Effector memory CD4-positive, alpha-beta T cell (primary cell): ENCODE measurements around the gene AURKB.
"Not testable (repeated sequence)": the region's sequence is repeated elsewhere in the genome, so short reads cannot be mapped to it uniquely, and the experiment has no call there.

Experiments used
- DNase-seq, 3 donors: peaks; one replicate each; pipeline ENCODE4 v3.0.0-alpha.2; 2020
- H3K27ac ChIP-seq: 2 replicates; pipeline ENCODE4 v1.7.0; 2013; ENCODE audit warnings: mild to moderate bottlenecking, low read length, moderate library complexity; ENCODE audit not compliant: insufficient read depth, poor library complexity, severe bottlenecking
- H3K27me3 ChIP-seq: replicated peaks from 2 replicates; pipeline ENCODE4 v1.7.0; 2013; ENCODE audit warnings: mild to moderate bottlenecking, low read length; ENCODE audit not compliant: insufficient read depth, control insufficient read depth, poor library complexity, severe bottlenecking
- H3K36me3 ChIP-seq: 2 replicates; pipeline ENCODE4 v1.7.0; 2013; ENCODE audit warnings: mild to moderate bottlenecking, low read length, moderate library complexity; ENCODE audit not compliant: control insufficient read depth, insufficient read depth
- H3K4me1 ChIP-seq: 2 replicates; pipeline ENCODE4 v1.7.0; 2013; ENCODE audit warnings: low read length, mild to moderate bottlenecking; ENCODE audit not compliant: control insufficient read depth, insufficient read depth, poor library complexity, severe bottlenecking
- H3K4me3 ChIP-seq: 2 replicates; pipeline ENCODE4 v1.7.0; 2013; ENCODE audit warnings: low read length, low read depth, mild to moderate bottlenecking; ENCODE audit not compliant: insufficient read depth, poor library complexity, severe bottlenecking
- H3K9me3 ChIP-seq: 2 replicates; pipeline ENCODE4 v1.7.0; 2013; ENCODE audit warnings: mild to moderate bottlenecking, low read length, moderate library complexity; ENCODE audit not compliant: control insufficient read depth
- total RNA-seq, 3 donors: gene quantifications; one replicate each; lab custom pipeline; 2026; lab: John Stamatoyannopoulos, UW

Gene AURKB
- total RNA-seq: 0.35 to 1.6 (median 0.58) reads per million in 3 donors

GRCh38 chr17:8209907-8210760 is at the start of gene AURKB:
Gene AURKB (minus strand): TSS chr17:8210575. CDS start chr17:8210224, 351 bp downstream.
- H3K36me3 ChIP-seq: no peaks in the 10 kb centered on the region
- peak within 1 kb of the TSS; percentile 60 for H3K27ac ChIP-seq
- no peaks in the 10 kb centered on the region for H3K9me3 ChIP-seq
- no peaks in the 10 kb centered on the region for H3K27me3 ChIP-seq
- peak; percentile 88 to 97 (median 90) for DNase-seq
- peak within 1 kb of the TSS; percentile 52 for H3K4me3 ChIP-seq
- H3K4me1 ChIP-seq: peaks cover 5% of the 10 kb centered on the region

- Histone ChIP-seq H3K36me3 (peaks cover 22% of the 10 kb centered on the region), H3K27me3 (no peaks in the 10 kb centered on the region), H3K4me1 (no peaks in the 10 kb centered on the region), H3K4me3 (no peak overlapping the region), H3K9me3 (no peaks in the 10 kb centered on the region), H3K27ac (no peak overlapping the region)
- no peak for DNase-seq
These were observed 47.4 kb upstream of the AURKB start for GRCh38 chr17:8257801-8258200.

- Histone ChIP-seq H3K36me3 (peaks cover 21% of the 10 kb centered on the region), H3K27ac (no peak overlapping the region), H3K4me1 (no peaks in the 10 kb centered on the region), H3K9me3 (no peaks in the 10 kb centered on the region), H3K4me3 (no peak overlapping the region), H3K27me3 (no peaks in the 10 kb centered on the region)
- DNase-seq: no peak
These were observed 46.3 kb upstream of the AURKB start for GRCh38 chr17:8256691-8257090.

GRCh38 chr17:8256291-8256690 is 45.9 kb upstream of the AURKB start:
- H3K9me3 ChIP-seq: no peaks in the 10 kb centered on the region
- peaks cover 21% of the 10 kb centered on the region for H3K36me3 ChIP-seq
- H3K27me3 ChIP-seq: no peaks in the 10 kb centered on the region
- H3K4me1 ChIP-seq: no peaks in the 10 kb centered on the region
- no peak overlapping the region for H3K4me3 ChIP-seq
- no peak for DNase-seq
- H3K27ac ChIP-seq: no peak overlapping the region

GRCh38 chr17:8255499-8255898 is 45.1 kb upstream of the AURKB start:
- Histone ChIP-seq H3K4me3 (no peak overlapping the region), H3K27me3 (no peaks in the 10 kb centered on the region), H3K4me1 (no peaks in the 10 kb centered on the region), H3K36me3 (peaks cover 21% of the 10 kb centered on the region), H3K9me3 (no peaks in the 10 kb centered on the region), H3K27ac (no peak overlapping the region)
- no peak for DNase-seq

- Histone ChIP-seq H3K9me3 (no peaks in the 10 kb centered on the region), H3K27me3 (no peaks in the 10 kb centered on the region), H3K4me3 (no peak overlapping the region), H3K4me1 (peaks cover 1% of the 10 kb centered on the region), H3K36me3 (peaks cover 21% of the 10 kb centered on the region), H3K27ac (no peak overlapping the region)
- no peak for DNase-seq
These were observed 44.5 kb upstream of the AURKB start for GRCh38 chr17:8254881-8255280.

- DNase-seq: no peak
- Histone ChIP-seq H3K27ac (no peak overlapping the region), H3K36me3 (peaks cover 21% of the 10 kb centered on the region), H3K4me3 (no peak overlapping the region), H3K4me1 (peaks cover 10% of the 10 kb centered on the region), H3K27me3 (no peaks in the 10 kb centered on the region), H3K9me3 (no peaks in the 10 kb centered on the region)
These were observed 43.4 kb upstream of the AURKB start for GRCh38 chr17:8253801-8254200.

- not testable (repeated sequence) for H3K27ac ChIP-seq, H3K9me3 ChIP-seq, H3K4me3 ChIP-seq, DNase-seq, H3K27me3 ChIP-seq
- peaks cover 15% of the 10 kb centered on the region for H3K36me3 ChIP-seq
- peaks cover 16% of the 10 kb centered on the region for H3K4me1 ChIP-seq
These were observed 41.0 kb upstream of the AURKB start for GRCh38 chr17:8251411-8251810.

GRCh38 chr17:8249621-8250500 is 39.5 kb upstream of the AURKB start:
- H3K27me3 ChIP-seq: no peaks in the 10 kb centered on the region
- peak overlapping the region; percentile 71 for H3K4me3 ChIP-seq
- peaks cover 27% of the 10 kb centered on the region for H3K4me1 ChIP-seq
- peaks cover 9% of the 10 kb centered on the region for H3K36me3 ChIP-seq
- H3K27ac ChIP-seq: peak overlapping the region; percentile 100
- H3K9me3 ChIP-seq: no peaks in the 10 kb centered on the region
- DNase-seq: no peak
